ENCODE measurements around the gene ETFDH. TPM values are rescaled to one million over a fixed set of nuclear protein-coding genes. Genes with fewer than 3 reads are reported as not detected.
A peak's percentile ranks its signal among the peaks of the same experiment; 100 is the strongest.
"Not testable (repeated sequence)": the region's sequence is repeated elsewhere in the genome, so short reads cannot be mapped to it uniquely, and the experiment has no call there.

ETFDH gene
- total RNA-seq, 1 experiment from 2014 or later, result 16.4 TPM

GRCh38 chr4:158670975-158671664, 976 bp upstream of the ETFDH start:
- in situ Hi-C loops (cut with HindIII; ENCODE audit: low pct_unique_long_range_greater_than_20kb, low sequenced_read_pairs), result no loop called here
- DNase-seq (ENCODE audit: low read depth, low spot score), result peak; percentile 76

- DNase-seq (ENCODE audit: low read depth, low spot score), result no peak
- in situ Hi-C loops (cut with HindIII; ENCODE audit: low pct_unique_long_range_greater_than_20kb, low sequenced_read_pairs), result no loop called here
These were observed 506 bp upstream of the ETFDH start, which contains the start of gene C4orf46 for GRCh38 chr4:158671665-158671914. Gene C4orf46, minus strand, starts transcription at chr4:158671887. Its CDS starts 86 bp downstream, at chr4:158671801.

GRCh38 chr4:158673633-158674032, 1.5 kb downstream of the ETFDH start:
- in situ Hi-C loops (cut with HindIII; ENCODE audit: low pct_unique_long_range_greater_than_20kb, low sequenced_read_pairs), result no loop called here
- DNase-seq (ENCODE audit: low read depth, low spot score), result no peak

GRCh38 chr4:158676076-158676475, 4.0 kb downstream of the ETFDH start:
- no peak for DNase-seq (ENCODE audit: low read depth, low spot score)
- in situ Hi-C loops (cut with HindIII; ENCODE audit: low pct_unique_long_range_greater_than_20kb, low sequenced_read_pairs), result no loop called here

- DNase-seq (ENCODE audit: low read depth, low spot score), result no peak
- in situ Hi-C loops (cut with HindIII; ENCODE audit: low pct_unique_long_range_greater_than_20kb, low sequenced_read_pairs), result no loop called here
These were observed 6.7 kb downstream of the ETFDH start for GRCh38 chr4:158678767-158679166.

GRCh38 chr4:158681629-158682028, 9.5 kb downstream of the ETFDH start:
- no peak for DNase-seq (ENCODE audit: low read depth, low spot score)
- in situ Hi-C loops (cut with HindIII; ENCODE audit: low pct_unique_long_range_greater_than_20kb, low sequenced_read_pairs), result no loop called here

GRCh38 chr4:158682066-158682465, 10.0 kb downstream of the ETFDH start:
- in situ Hi-C loops (cut with HindIII; ENCODE audit: low pct_unique_long_range_greater_than_20kb, low sequenced_read_pairs), result no loop called here
- DNase-seq (ENCODE audit: low read depth, low spot score), result no peak

- in situ Hi-C loops (cut with HindIII; ENCODE audit: low pct_unique_long_range_greater_than_20kb, low sequenced_read_pairs), result no loop called here
- DNase-seq (ENCODE audit: low read depth, low spot score), result no peak
These were observed 16.7 kb downstream of the ETFDH start for GRCh38 chr4:158688813-158689212.

GRCh38 chr4:158704274-158704673, 32.2 kb downstream of the ETFDH start:
- no peak for DNase-seq (ENCODE audit: low read depth, low spot score)
- in situ Hi-C loops (cut with HindIII; ENCODE audit: low pct_unique_long_range_greater_than_20kb, low sequenced_read_pairs), result no loop called here

GRCh38 chr4:158710814-158711213, 38.7 kb downstream of the ETFDH start:
- DNase-seq (ENCODE audit: low read depth, low spot score), result peak; percentile 43
- in situ Hi-C loops (cut with HindIII; ENCODE audit: low pct_unique_long_range_greater_than_20kb, low sequenced_read_pairs), result no loop called here

GRCh38 chr4:158712622-158713021, 40.5 kb downstream of the ETFDH start:
- DNase-seq (ENCODE audit: low read depth, low spot score); in situ Hi-C loops (cut with HindIII; ENCODE audit: low pct_unique_long_range_greater_than_20kb, low sequenced_read_pairs): not testable (repeated sequence)

- in situ Hi-C loops (cut with HindIII; ENCODE audit: low pct_unique_long_range_greater_than_20kb, low sequenced_read_pairs), result no loop called here
- no peak for DNase-seq (ENCODE audit: low read depth, low spot score)
These were observed 42.8 kb downstream of the ETFDH start for GRCh38 chr4:158714937-158715336.

GRCh38 chr4:158715802-158716201, 43.7 kb downstream of the ETFDH start:
- in situ Hi-C loops (cut with HindIII; ENCODE audit: low pct_unique_long_range_greater_than_20kb, low sequenced_read_pairs), result no loop called here

GRCh38 chr4:158721680-158722079, 49.6 kb downstream of the ETFDH start:
- in situ Hi-C loops (cut with HindIII; ENCODE audit: low pct_unique_long_range_greater_than_20kb, low sequenced_read_pairs), result no loop called here

More at GRCh38 chr4:158715802-158716201, 43.7 kb downstream of the ETFDH start:
- DNase-seq (ENCODE audit: low read depth, low spot score), result no peak

GRCh38 chr4:158722291-158722916, 50.3 kb downstream of the ETFDH start:
- in situ Hi-C loops (cut with HindIII; ENCODE audit: low pct_unique_long_range_greater_than_20kb, low sequenced_read_pairs), result no loop called here
- peak; percentile 30 for DNase-seq (ENCODE audit: low read depth, low spot score)

More at GRCh38 chr4:158721680-158722079, 49.6 kb downstream of the ETFDH start:
- no peak for DNase-seq (ENCODE audit: low read depth, low spot score)

- peak; percentile 71 for DNase-seq (ENCODE audit: low read depth, low spot score)
- in situ Hi-C loops (cut with HindIII; ENCODE audit: low pct_unique_long_range_greater_than_20kb, low sequenced_read_pairs), result no loop called here
These were observed 51.1 kb downstream of the ETFDH start, which contains the start of gene PPID for GRCh38 chr4:158722917-158723793. Gene PPID, minus strand, starts transcription at chr4:158723396. Its CDS starts 108 bp downstream, at chr4:158723288.

GRCh38 chr4:158724637-158725036, 52.5 kb downstream of the ETFDH start:
- in situ Hi-C loops (cut with HindIII; ENCODE audit: low pct_unique_long_range_greater_than_20kb, low sequenced_read_pairs), result no loop called here
- DNase-seq (ENCODE audit: low read depth, low spot score), result no peak

- in situ Hi-C loops (cut with HindIII; ENCODE audit: low pct_unique_long_range_greater_than_20kb, low sequenced_read_pairs), result no loop called here
- no peak for DNase-seq (ENCODE audit: low read depth, low spot score)
These were observed 54.5 kb downstream of the ETFDH start for GRCh38 chr4:158726633-158727032.
